ENCODE data around the gene NYAP2.
A peak's percentile ranks its signal among the peaks of the same experiment; 100 is the strongest.

NYAP2 gene

GRCh38 chr2:225531559-225531958 lies 132.0 kb downstream of the NYAP2 start:
- DNase-seq (ENCODE audit: low read depth, low spot score) = no peak
- in situ Hi-C loops (cut with HindIII; ENCODE audit: low sequenced_read_pairs) = no loop called here
- H3K4me3 ChIP-seq (ENCODE audit: low read depth, low read length) = no peak overlapping the region
- no peak for TF ChIP-seq CTCF (IDR thresholded peaks at IDR 0.05; ENCODE audit: low read depth, low read length)

GRCh38 chr2:225532096-225532495 lies 132.6 kb downstream of the NYAP2 start:
- in situ Hi-C loops (cut with HindIII; ENCODE audit: low sequenced_read_pairs) = no loop called here
- TF ChIP-seq CTCF (IDR thresholded peaks at IDR 0.05; ENCODE audit: low read depth, low read length) = no peak
- DNase-seq (ENCODE audit: low read depth, low spot score) = no peak

GRCh38 chr2:225534037-225534436 lies 134.5 kb downstream of the NYAP2 start:
- no peak for TF ChIP-seq CTCF (IDR thresholded peaks at IDR 0.05; ENCODE audit: low read depth, low read length)
- in situ Hi-C loops (cut with HindIII; ENCODE audit: low sequenced_read_pairs) = no loop called here
- H3K4me3 ChIP-seq (ENCODE audit: low read depth, low read length) = no peak overlapping the region
- DNase-seq (ENCODE audit: low read depth, low spot score) = no peak

More at GRCh38 chr2:225532096-225532495, 132.6 kb downstream of the NYAP2 start:
- H3K4me3 ChIP-seq (ENCODE audit: low read depth, low read length) = no peak overlapping the region

- in situ Hi-C loops (cut with HindIII; ENCODE audit: low sequenced_read_pairs) = no loop called here
- no peak for DNase-seq (ENCODE audit: low read depth, low spot score)
- no peak for TF ChIP-seq CTCF (IDR thresholded peaks at IDR 0.05; ENCODE audit: low read depth, low read length)
- H3K4me3 ChIP-seq (ENCODE audit: low read depth, low read length) = no peak overlapping the region
Measured at GRCh38 chr2:225534697-225535096, 135.2 kb downstream of the NYAP2 start.

- in situ Hi-C loops (cut with HindIII; ENCODE audit: low sequenced_read_pairs) = no loop called here
- no peak for TF ChIP-seq CTCF (IDR thresholded peaks at IDR 0.05; ENCODE audit: low read depth, low read length)
- no peak overlapping the region for H3K4me3 ChIP-seq (ENCODE audit: low read depth, low read length)
- no peak for DNase-seq (ENCODE audit: low read depth, low spot score)
Measured at GRCh38 chr2:225536036-225536435, 136.5 kb downstream of the NYAP2 start.

- TF ChIP-seq CTCF (IDR thresholded peaks at IDR 0.05; ENCODE audit: low read depth, low read length) = no peak
- no peak for DNase-seq (ENCODE audit: low read depth, low spot score)
- H3K4me3 ChIP-seq (ENCODE audit: low read depth, low read length) = no peak overlapping the region
- in situ Hi-C loops (cut with HindIII; ENCODE audit: low sequenced_read_pairs) = no loop called here
Measured at GRCh38 chr2:225543626-225544025, 144.1 kb downstream of the NYAP2 start.

- no peak for DNase-seq (ENCODE audit: low read depth, low spot score)
- in situ Hi-C loops (cut with HindIII; ENCODE audit: low sequenced_read_pairs) = no loop called here
- no peak overlapping the region for H3K4me3 ChIP-seq (ENCODE audit: low read depth, low read length)
- peak; percentile 7 for TF ChIP-seq CTCF (IDR thresholded peaks at IDR 0.05; ENCODE audit: low read depth, low read length)
Measured at GRCh38 chr2:225556461-225556860, 157.0 kb downstream of the NYAP2 start.

All from astrocyte of the spinal cord (primary cell).